COLO668 (cell line): ENCODE results near the gene DBNL.
A peak's percentile ranks its signal among the peaks of the same experiment; 100 is the strongest.

Experiments used
- DNase-seq: peaks from one replicate; lab custom pipeline; 2025; ENCODE audit not compliant: unreplicated experiment; lab: John Stamatoyannopoulos, UW

DBNL gene

GRCh38 chr7:44076101-44076895 is 31.8 kb downstream of the DBNL start:
- DNase-seq = no peak

DNA sequence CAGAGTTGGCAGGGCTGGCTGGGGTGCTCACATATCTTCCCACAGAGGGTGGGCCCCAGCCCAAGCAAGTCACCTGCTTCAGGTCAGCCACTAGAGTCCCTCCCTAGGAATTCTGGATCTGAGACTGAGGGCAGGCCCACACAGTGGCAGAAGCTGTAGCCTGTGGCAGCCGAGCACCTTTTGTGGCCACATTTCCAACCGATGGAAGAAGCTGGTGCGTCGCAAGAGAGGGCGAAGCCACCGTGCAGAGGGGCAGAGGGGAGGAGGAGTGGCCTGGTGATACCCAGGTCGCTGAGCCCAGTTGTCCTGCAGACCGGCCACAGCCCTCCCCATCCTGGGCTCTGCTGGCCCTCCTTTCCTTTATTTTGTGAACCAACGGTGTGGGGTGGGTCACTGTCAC is 32.6 kb downstream of the DBNL start:
- no peak for DNase-seq

GRCh38 chr7:44077681-44078091 is 33.2 kb downstream of the DBNL start:
- no peak for DNase-seq

- DNase-seq = no peak
Measured at GRCh38 chr7:44078521-44078920, 34.0 kb downstream of the DBNL start.

GRCh38 chr7:44079331-44080021 is 35.0 kb downstream of the DBNL start:
- DNase-seq = no peak

DNA sequence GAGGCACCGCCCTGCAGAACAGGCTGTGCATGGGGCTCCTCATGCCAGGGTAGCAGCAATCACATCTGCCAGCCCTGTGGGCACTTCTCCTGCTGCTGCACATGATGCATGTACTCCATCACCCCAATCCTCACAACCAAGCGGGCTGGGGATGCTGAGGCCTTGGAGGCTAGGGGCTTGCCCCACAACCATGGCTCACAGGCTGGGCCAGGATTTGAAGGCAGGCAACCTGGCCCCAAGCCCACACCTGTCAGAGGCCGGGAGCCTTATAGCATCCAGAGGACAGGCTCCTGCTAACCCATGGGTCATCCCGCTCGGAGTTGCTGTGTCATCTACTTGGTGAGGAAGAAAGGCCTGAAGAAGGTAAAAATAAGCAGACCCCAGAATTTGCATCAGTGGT is 35.6 kb downstream of the DBNL start:
- no peak for DNase-seq

DNA sequence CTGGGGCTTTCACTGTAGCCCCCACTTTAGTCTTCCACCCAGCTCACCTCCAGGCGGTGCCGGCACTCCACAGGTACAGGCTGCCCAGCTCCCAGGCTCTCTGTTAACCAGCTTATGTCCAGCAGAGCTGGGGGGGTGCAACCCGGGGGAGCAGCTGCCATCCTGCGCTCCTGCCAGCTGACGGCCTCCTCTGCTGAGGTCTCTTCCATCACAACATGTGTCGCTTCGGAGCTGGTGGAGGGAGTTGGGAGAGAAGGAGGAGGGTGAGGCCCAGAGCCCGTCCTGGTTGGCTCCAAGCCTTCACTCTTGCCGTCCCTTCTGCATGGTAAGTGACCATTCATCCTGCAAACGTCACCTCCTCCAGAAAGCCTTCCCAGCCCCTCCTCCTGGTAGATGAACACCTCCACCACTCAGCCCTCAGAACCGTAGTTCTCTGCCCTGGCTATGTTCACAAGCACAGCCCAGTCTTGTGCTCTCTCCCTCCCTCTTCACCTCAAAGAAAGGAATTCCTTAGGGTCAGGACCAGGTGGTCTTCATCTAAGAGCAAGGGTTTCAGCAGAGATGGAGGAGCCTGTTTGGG is 36.3 kb downstream of the DBNL start:
- no peak for DNase-seq

- DNase-seq = no peak
Measured at GRCh38 chr7:44081266-44081748, 36.8 kb downstream of the DBNL start.

GRCh38 chr7:44082541-44083207 is 38.2 kb downstream of the DBNL start:
- peak; percentile 99 for DNase-seq

DNA sequence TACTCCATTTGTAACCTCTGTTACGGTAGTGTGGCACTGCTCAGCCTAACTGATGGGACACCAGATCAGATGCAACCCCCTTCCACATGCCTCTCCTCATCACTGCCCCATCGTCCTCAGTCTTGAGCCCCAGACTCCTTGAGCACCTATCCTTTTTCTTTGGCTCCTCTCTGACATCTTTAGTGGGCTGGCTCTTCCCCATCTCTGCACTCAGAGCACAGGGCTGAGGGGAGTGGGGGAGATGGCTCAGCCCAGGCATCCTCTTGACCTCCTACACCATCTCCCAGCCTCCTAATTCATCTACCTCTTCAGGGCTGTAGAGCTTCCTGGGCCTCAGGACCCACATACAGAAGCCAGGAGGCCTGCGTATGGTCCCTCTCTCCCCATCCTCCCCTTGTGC is 39.3 kb downstream of the DBNL start:
- DNase-seq = no peak

- DNase-seq = no peak
Measured at GRCh38 chr7:44084701-44085100, 40.2 kb downstream of the DBNL start.

DNA sequence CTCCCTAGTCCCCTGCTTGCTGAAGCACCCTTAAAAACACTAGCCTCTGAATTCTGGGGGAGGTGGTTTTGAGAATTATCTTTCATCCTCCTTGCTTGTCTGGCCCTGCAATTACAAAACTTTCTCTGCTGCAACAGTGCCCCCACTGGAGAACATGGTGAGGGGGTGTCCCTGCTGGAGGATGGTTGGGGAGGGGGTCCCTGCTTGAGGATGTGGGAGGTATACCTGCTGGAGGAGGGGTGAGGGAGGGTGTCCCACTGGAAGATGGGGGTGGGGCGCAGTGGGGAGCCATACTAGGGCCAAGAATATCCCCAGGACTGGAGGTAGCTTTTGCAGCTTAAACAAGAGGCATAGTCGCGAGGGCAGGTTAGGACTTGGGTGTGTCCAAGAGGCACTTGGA is 41.0 kb downstream of the DBNL start:
- no peak for DNase-seq

DNA sequence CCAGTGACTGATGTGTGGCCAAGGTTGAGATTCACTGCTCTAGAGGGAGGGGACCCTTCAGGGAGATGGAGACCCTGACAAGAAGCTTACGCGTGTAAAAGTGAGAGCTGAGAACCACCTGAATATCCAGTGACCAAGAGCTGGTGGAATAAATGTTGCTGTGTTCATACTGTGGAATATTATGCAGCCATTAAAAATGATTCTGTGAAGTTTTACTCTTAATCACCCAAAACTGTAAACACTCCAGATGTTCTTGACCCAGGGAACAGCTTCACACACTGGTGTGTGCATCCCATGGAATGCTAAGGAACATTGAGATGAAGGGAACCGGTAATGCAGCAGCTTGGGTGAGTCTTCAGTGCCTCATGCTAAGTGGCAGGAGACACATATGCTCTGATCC is 42.1 kb downstream of the DBNL start:
- no peak for DNase-seq

DNA sequence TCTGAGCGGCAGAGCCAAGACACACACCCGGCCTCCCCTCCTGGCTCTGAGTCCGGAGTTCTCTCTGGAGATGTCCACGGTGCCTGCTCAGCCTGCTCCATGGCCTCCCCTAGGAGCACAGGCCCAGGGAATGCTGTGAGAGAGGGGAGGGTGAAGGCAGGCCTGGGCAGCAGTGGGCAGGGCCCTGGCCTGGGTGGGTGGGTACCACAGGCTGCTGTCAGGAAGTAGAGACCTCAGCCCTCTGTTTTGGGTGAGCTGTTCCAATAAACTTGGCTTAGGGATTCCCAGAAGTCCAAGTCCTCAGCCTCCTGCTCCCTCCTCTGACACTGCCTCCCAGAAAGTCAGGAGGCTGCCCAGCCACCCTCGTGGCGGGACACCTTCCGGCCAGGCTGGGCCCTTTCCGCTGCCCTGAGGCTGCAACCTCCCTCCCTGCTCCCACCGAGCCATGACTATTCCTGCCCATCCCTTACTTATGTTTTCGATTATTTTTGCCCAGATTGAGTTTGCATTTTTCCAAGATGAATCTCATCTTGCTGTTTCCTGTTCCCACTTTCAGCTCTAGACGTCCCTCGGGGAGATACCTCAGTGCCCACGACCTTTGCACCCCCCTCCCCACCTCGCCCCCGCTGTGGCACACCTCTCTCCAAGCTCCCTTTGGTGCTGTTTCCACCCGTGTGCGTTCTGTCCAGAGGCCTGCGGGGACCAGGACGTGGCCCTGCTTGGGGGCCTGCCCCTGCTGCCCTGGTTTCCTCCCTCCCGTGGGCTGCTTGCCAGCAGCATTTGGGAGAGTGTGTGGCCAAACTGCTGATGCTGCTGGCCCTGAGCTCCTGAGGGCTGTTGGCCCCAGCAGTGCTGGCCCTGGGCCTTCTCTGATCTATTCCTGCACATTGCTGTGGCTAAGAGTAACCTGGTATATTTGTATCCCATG is 43.7 kb downstream of the DBNL start:
- no peak for DNase-seq

DNA sequence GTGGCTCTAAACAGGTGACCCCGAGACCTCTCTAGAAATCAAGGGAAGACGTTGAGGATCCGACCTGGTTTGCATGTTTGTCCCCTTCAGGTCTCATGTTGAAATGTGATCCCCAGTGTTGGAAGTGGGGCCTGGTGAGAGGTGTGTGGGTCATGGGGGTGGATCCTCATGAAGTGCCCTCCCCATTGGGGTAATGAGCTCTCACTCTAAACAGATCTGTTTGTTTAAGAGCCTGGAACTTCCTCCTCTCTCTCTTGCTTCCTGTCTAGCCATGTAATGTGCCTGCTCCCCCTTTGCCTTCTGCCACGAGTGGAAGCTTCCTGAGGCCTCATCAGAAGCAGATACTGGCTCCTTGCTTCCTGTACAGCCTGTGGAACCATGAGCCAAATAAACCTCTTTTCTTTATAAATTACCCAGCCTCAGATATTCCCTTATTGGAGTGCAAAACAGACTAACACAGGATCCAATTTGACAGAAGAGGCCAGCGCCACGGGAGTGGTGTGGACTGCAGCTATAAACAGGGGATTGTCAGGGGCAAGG is 48.7 kb downstream of the DBNL start:
- no peak for DNase-seq

- DNase-seq = no peak
Measured at GRCh38 chr7:44094365-44094764, 49.9 kb downstream of the DBNL start.

- no peak for DNase-seq
Measured at GRCh38 chr7:44094883-44095592, 50.5 kb downstream of the DBNL start.

- DNase-seq = no peak
Measured at GRCh38 chr7:44095781-44096180, 51.3 kb downstream of the DBNL start.

GRCh38 chr7:44096326-44096881 is 51.9 kb downstream of the DBNL start:
- no peak for DNase-seq
